ENCODE data around the gene INPP5F.
A peak's percentile ranks its signal among the peaks of the same experiment; 100 is the strongest.
"Not testable (repeated sequence)": the region's sequence is repeated elsewhere in the genome, so short reads cannot be mapped to it uniquely, and the experiment has no call there.

Gene INPP5F

DNA sequence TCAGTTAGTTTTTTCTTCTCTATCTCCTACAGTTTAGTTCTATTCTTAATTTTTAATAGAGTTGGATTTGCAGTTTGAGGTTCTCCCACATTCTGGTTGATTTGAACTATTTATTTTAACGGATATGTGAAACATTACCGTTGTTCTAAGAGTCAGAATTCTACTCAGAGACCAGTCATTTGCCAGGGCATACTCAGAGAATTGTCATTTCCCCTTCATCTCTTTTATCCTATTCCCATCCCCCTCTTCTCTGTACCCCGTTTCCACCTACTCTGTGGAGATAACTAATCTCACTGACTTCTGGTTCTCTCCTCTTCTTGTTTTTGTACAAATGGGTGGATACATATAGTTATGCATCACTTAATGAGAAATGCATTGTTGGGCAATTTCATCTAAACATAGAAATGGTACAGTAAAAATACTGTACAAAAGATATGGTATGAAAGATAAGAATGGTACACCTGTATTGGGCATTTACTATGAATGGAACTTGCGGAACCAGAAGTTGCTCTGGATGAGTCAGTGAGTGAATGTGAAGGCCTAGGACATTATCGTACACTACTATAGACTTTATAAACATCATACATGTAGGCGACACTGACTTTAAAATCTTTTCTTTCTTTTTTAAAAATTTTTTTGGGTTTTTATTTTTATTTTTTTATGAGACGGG lies 53.1 kb downstream of the INPP5F start:
- DNase-seq (ENCODE audit: low spot score): no peak

DNA sequence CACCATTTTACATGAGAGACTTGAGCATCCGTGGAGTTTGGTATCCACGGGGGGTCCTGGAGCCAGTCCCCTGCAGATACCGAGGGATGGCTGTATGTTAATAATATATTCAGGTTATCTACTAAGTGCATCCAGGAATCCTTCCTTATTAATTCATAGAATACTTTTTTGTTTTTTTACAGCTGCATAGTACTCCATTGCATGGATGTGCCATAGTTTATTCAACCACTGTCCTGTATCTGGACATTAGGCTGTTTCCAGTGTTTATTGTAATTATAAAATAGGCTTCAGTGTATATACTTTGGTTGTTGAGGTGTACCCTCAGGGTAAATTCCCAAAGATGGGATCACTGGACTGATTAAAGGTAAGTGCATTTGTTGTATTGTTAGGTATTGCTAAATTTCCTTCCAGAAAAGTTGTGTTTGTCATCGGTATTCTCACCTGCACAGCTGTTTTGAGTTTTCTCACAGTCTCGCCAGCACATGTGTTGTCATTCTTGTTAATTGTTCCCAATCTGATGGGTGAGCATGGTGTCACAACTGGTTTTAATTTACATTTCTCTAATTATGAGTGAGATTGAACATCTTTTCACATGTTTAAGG lies 55.1 kb downstream of the INPP5F start:
- no peak for DNase-seq (ENCODE audit: low spot score)

GRCh38 chr10:119781498-119781897 lies 55.6 kb downstream of the INPP5F start:
- no peak for DNase-seq (ENCODE audit: low spot score)

DNA sequence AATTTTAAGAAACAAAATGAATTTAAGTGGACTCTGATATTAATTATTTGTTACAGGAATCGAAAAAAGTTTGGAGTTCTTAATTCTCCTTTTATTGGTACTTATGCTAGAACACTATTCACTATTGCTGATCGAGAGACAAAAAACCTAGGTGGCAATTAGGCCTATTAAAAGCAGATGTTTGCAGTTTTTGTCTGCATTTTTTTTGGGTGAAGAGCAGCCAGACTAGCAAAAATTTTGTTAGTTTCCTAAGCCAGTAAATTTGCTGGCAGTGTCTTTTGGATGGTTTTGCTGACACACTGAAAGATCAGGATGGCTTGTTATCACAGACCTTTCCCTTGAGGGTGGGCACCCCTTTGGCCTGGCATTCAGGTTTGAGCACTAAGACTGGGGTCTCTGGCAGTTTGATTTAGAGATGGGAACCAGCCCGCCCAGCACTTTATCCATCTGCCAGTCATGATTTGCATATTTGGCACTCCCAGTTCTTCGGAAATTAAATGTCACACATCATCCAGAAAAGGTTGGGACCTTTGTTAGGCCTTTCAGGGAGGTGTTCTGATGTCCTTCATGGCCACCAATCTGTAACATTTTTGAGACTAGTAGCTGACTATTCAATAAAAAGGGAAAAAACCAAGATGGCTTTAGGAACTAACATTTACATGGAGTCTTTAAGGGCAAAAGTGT lies 57.3 kb downstream of the INPP5F start:
- no peak for DNase-seq (ENCODE audit: low spot score)

DNA sequence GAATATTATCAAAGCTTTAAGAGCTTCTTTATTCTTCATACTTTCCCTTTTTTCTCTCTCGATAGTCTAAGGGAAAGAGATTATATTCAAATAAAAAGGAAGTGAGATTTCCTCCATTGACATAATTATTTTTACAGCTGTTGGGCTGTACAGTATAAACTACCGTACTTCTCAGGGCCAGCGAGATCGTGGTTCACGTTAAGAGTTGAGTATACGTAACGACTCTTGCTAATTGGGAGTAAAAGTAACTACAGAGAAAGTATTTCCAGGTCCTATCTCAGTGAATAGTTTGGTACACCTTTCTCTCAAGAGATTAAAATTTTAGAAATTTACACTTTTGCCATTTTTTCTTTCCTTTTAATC lies 57.8 kb downstream of the INPP5F start:
- DNase-seq (ENCODE audit: low spot score): no peak

- DNase-seq (ENCODE audit: low spot score): peak; percentile 2
Measured at GRCh38 chr10:119784340-119785067, 58.7 kb downstream of the INPP5F start.

- DNase-seq (ENCODE audit: low spot score): no peak
Measured at GRCh38 chr10:119786117-119786769, 60.4 kb downstream of the INPP5F start.

GRCh38 chr10:119795101-119795500 lies 69.3 kb downstream of the INPP5F start:
- DNase-seq (ENCODE audit: low spot score): not testable (repeated sequence)

DNA sequence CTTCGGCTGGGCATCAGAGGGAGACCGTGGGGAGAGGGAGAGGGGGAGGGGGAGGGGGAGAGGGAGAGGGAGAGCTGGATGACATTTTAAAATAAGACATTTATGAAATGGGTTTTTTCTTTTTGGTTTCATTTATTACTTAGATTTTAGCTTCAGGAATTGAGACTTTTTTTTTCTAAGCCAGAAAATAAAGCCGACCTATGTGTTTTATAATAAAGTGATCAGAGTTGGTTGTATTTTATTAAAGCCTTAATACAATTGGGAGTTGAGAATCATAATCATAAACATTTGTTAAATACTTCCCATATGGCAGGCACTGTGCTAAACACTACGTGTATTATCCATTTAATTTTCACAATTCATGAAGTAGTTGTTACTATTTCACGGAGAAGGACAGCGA lies 70.2 kb downstream of the INPP5F start:
- no peak for DNase-seq (ENCODE audit: low spot score)

DNA sequence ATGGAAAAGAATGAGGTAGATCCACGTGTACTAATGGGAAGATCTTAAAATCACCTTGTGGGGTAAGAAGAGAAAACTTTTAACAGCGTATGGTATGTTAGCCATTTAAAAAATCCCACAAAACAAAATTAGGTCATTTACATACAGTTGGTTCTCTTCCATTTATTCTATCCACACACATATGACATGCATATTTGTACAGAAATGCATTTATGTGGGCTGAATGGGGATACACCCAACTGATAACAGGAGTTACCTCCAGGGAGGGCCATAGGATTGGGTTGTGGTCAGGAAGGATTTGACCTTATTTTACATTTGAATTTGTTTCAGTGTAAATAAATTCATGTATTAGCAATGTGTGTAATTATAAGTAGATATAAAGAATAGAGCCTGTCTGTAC lies 75.3 kb downstream of the INPP5F start:
- DNase-seq (ENCODE audit: low spot score): no peak

DNA sequence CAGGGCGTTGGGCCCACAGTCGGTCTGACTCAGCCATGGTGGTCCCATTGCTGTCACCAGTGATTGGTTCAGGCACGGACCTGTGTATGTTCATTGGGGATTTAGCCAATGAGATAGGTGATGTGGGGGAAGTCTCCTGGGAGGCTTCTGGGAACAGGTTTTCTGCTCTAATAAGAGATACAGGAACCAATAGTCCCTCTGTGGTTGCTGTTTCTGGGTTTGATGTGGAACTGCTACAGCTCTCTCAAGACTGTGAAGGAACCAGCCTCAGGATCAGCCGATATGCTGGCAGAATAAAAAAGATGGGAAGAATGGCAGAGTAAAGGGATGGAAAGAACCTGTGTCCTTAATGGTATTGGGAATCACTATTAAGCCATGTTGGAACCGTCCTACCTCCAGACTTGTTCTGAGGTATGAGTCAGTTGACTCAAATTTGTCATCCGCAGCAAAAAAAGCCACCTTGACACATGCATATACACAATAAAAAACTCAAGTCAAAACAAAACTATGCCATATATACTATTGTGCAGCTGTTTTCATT lies 76.2 kb downstream of the INPP5F start:
- DNase-seq (ENCODE audit: low spot score): no peak

DNA sequence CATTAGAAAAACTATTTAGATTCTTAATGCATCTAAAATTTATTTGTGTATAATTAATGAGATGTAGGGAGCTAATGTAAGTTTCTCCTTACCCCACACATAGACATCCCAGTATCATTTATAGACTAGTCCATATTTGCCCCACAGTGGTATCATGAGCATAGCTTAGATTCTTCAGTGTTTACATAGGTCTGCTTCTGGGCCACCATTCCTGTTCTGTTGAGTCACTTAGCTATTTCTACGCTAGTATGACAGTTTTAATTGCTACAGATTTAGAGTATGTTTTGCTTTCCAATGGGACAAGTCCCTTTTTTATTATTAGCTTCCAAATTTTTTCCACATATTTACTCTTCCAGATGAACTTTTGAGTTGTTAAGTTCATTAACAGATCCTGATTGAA lies 77.4 kb downstream of the INPP5F start:
- DNase-seq (ENCODE audit: low spot score): no peak

DNA sequence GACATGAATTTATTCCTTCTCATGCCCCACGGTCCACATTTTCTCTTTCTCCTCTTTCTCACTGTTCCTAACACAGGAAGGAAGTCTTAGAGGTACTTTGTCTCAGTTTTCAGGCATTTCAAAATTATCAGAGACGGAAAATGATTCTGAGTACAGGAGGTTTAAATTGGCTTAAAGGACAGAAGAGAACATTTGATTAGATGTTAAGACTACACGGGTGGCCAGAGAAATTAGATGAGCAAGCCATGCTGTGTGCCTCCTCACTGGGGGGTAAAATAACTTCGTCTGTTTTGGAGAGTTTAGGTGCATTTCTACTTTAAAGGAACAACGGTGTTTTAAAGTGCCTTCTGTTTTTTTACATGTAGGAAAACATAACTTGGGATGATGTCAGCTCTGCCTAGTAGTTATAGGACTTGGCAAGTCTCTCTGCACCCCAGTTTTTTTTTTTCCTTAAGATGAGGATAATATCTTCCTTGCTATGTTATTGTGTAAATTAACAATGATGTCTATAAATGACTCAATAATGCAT lies 79.9 kb downstream of the INPP5F start:
- DNase-seq (ENCODE audit: low spot score): no peak

DNA sequence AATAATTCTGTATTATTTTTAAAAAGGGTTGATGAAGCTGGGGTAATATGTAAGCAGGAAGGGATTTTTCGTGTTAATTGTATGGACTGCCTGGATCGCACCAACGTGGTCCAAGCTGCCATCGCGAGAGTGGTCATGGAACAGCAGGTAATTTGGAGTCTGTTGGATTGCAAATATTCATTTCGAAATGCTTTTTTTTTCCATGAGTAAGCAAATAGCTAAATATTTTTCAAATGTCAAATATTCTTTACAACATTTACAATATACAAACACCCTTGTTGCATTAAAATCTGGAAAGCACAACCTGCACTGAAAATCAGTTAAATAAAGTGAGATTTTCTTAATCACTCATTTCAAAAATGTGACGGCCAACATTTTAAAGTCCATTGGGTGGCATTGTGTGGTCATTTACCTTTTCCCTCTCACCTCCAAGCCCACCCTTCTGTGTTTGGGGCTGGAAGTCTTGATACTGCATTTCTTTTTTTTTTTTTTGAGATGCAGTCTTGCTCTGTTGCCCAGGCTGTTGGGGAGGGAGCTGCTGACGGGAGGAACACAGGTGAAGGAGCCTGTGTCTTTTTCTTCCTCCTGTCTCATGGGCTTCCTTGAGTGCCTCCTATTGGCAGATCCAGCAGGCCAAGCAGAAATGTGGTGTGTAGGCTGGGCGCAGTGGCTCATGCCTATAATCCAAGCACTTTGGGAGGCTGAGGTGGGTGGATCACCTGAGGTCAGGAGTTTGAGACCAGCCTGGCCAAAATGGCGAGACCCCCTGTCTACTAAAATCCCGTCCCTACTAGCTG lies 80.7 kb downstream of the INPP5F start:
- DNase-seq (ENCODE audit: low spot score): no peak

GRCh38 chr10:119807960-119808697 lies 82.3 kb downstream of the INPP5F start:
- DNase-seq (ENCODE audit: low spot score): no peak

DNA sequence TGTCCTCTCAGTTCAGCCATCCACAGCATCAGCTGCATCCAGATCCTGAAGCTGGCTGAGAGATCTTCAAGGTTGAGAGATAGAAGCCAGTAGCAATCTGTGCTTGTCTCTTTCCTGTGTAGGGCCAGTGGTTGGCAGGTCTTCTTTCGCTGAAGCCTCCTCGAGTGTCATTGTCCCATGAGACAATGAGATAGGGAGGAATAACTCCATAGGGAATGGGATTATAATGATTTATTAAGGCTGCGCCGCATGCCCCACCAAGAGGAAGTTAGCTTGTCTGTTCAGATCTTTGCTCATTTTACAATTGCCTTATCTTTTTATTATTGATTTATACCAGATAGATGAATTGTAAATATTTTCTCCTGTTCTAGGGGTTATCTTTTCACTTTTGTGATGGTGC lies 85.3 kb downstream of the INPP5F start:
- no peak for DNase-seq (ENCODE audit: low spot score)

- DNase-seq (ENCODE audit: low spot score): no peak
Measured at GRCh38 chr10:119812684-119813083, 86.8 kb downstream of the INPP5F start.

- no peak for DNase-seq (ENCODE audit: low spot score)
Measured at GRCh38 chr10:119815671-119816070, 89.8 kb downstream of the INPP5F start.

- DNase-seq (ENCODE audit: low spot score): peak; percentile 13
Measured at GRCh38 chr10:119817991-119818888, 92.4 kb downstream of the INPP5F start.
